ENCODE data around the gene COL6A1.

COL6A1 gene

DNA sequence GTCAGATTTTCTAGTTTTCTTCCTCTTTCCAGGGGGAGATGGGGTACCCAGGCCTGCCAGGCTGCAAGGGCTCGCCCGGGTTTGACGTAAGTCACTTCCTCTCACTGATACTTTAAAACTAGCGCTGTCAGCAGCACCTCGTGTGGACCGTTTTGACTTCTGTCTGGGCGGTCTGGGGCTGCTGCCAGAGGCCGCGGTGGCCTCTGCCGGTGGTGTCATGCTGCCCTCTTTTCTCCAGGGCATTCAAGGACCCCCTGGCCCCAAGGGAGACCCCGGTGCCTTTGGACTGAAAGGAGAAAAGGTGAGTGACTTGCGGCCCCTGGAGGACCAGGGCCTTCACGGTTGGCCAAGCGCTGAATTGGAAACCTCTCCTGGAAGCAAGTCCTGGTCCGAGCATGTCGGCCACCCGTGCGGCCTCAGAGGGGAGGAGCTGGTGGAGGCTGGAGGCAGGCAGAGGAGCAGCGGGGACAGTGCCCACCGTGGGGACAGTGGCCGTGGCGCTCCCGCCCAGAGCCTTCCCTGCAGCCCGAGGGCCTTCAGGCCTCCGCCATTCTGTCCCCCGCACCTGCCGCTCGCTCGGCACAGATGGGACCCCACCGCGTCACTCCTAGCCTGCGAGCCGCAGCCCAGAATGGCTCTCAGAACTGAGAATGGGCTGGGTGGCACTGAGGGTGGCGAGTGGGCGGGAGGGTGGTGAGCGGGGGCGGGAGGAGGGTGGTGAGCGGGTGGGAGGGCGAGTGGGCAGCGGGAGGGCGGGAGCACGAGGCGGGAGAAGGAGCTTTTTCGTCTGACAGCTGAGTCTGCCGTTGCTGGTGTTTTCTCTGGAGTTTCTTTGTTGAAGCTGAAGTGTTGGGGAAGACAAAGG lies 9.4 kb downstream of the COL6A1 start:
- Histone ChIP-seq H3K27ac (no peak overlapping the region), H3K36me3 (ENCODE audit: control insufficient read depth, insufficient read depth, low read length) (no peaks in the 10 kb centered on the region), H3K9me3 (ENCODE audit: control insufficient read depth, low read length) (no peaks in the 10 kb centered on the region)

DNA sequence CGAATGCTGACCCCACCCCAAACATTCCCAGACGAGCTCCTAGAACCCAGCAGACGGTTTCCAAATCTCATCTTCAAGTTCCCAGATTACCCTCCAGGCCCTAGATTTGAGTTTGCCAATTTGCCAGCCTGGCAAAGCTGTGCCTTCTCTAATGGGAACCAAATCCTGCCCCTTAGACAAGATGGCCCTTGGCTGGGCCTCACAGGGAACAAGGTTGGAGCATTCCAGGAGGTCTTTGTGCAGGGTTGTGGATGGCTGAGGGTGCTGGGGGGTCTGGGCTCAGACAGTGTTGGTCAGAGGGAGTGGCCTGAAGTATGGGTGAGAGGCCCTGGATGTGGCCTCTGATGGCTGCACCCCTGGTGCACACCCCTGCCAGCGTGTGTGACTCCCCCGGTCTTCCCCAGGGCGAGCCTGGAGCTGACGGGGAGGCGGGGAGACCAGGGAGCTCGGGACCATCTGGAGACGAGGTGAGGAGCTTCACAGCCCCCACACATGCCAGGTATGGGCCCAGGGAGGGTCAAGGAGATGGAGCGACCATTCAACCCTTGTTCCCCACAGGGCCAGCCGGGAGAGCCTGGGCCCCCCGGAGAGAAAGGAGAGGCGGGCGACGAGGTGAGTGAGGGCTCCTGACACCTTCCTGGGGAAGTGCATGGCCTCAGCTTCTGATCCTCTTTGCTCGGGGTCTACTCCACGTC lies 10.2 kb downstream of the COL6A1 start:
- Histone ChIP-seq H3K36me3 (ENCODE audit: control insufficient read depth, insufficient read depth, low read length) (no peaks in the 10 kb centered on the region), H3K4me1 (no peaks in the 10 kb centered on the region), H3K9me3 (ENCODE audit: control insufficient read depth, low read length) (no peaks in the 10 kb centered on the region), H3K79me2 (no peaks in the 10 kb centered on the region), H3K27me3 (ENCODE audit: control insufficient read depth, insufficient read depth, low read length) (no peaks in the 10 kb centered on the region), H3K27ac (no peak overlapping the region), H3K4me3 (ENCODE audit: low read depth, low read length) (no peak overlapping the region), H3K4me2 (ENCODE audit: low read length) (no peak overlapping the region), H3K9ac (no peak overlapping the region), H2AFZ (no peak overlapping the region)
- TF ChIP-seq, protein P1, sequence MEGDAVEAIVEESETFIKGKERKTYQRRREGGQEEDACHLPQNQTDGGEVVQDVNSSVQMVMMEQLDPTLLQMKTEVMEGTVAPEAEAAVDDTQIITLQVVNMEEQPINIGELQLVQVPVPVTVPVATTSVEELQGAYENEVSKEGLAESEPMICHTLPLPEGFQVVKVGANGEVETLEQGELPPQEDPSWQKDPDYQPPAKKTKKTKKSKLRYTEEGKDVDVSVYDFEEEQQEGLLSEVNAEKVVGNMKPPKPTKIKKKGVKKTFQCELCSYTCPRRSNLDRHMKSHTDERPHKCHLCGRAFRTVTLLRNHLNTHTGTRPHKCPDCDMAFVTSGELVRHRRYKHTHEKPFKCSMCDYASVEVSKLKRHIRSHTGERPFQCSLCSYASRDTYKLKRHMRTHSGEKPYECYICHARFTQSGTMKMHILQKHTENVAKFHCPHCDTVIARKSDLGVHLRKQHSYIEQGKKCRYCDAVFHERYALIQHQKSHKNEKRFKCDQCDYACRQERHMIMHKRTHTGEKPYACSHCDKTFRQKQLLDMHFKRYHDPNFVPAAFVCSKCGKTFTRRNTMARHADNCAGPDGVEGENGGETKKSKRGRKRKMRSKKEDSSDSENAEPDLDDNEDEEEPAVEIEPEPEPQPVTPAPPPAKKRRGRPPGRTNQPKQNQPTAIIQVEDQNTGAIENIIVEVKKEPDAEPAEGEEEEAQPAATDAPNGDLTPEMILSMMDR (IDR thresholded peaks at IDR 0.05), result no peak

More for the DNA sequence above, 9.4 kb downstream of the COL6A1 start:
- no peaks in the 10 kb centered on the region for H3K27me3 ChIP-seq (ENCODE audit: control insufficient read depth, insufficient read depth, low read length)
- no peak overlapping the region for H3K4me3 ChIP-seq (ENCODE audit: low read depth, low read length)
- no peak overlapping the region for H2AFZ ChIP-seq
- TF ChIP-seq, protein P1 (IDR thresholded peaks at IDR 0.05), result no peak
- no peak overlapping the region for H3K4me2 ChIP-seq (ENCODE audit: low read length)
- no peak overlapping the region for H3K9ac ChIP-seq
- no peaks in the 10 kb centered on the region for H3K4me1 ChIP-seq
- H3K79me2 ChIP-seq, result no peaks in the 10 kb centered on the region

DNA sequence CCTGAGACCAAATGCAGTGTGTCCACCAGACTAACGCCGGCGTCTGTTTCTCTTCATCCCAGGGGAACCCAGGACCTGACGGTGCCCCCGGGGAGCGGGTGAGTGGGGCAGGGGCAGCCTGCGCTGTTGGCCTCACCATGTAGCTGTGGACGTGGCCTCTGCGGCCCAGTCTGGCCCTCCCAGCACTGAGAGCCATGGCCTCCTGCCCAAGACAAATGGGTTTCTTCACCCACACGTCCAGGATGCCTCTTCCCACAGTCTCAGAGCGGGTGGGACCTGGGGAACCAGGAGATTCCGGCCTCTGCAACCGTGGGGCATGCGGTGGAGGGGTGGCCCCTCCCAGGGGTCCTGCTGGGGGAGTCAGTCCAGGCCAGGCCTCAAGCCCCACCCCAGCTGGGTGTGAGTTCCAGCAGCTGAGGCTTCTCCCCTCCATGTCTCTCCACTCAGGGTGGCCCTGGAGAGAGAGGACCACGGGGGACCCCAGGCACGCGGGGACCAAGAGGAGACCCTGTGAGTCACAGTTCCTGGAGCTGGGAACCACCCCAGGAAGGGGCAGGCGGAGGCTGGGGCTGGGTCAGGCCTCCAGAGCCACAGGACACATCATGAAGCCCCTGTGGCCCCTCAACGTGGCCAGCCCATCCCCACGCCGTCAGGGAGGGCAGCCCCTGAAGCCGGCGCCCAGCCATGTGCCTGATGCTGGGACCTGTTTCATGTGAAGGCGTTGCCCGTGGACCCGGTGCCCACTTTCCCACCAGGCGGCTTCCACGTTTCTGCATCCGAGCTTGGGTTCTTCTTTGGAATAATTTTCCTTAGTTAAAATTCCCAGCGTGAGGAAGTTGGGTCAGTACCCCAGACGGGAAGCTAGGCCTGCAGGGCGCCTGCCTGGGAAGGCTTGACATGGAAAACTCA lies 11.0 kb downstream of the COL6A1 start:
- H3K27me3 ChIP-seq (ENCODE audit: control insufficient read depth, insufficient read depth, low read length), result no peaks in the 10 kb centered on the region
- no peak overlapping the region for H2AFZ ChIP-seq
- no peak overlapping the region for H3K4me2 ChIP-seq (ENCODE audit: low read length)
- no peaks in the 10 kb centered on the region for H3K4me1 ChIP-seq
- no peak overlapping the region for H3K27ac ChIP-seq
- H3K79me2 ChIP-seq, result no peaks in the 10 kb centered on the region
- no peaks in the 10 kb centered on the region for H3K9me3 ChIP-seq (ENCODE audit: control insufficient read depth, low read length)
- TF ChIP-seq, protein P1 (IDR thresholded peaks at IDR 0.05), result no peak
- no peak overlapping the region for H3K9ac ChIP-seq
- H3K36me3 ChIP-seq (ENCODE audit: control insufficient read depth, insufficient read depth, low read length), result no peaks in the 10 kb centered on the region
- H3K4me3 ChIP-seq (ENCODE audit: low read depth, low read length), result no peak overlapping the region

DNA sequence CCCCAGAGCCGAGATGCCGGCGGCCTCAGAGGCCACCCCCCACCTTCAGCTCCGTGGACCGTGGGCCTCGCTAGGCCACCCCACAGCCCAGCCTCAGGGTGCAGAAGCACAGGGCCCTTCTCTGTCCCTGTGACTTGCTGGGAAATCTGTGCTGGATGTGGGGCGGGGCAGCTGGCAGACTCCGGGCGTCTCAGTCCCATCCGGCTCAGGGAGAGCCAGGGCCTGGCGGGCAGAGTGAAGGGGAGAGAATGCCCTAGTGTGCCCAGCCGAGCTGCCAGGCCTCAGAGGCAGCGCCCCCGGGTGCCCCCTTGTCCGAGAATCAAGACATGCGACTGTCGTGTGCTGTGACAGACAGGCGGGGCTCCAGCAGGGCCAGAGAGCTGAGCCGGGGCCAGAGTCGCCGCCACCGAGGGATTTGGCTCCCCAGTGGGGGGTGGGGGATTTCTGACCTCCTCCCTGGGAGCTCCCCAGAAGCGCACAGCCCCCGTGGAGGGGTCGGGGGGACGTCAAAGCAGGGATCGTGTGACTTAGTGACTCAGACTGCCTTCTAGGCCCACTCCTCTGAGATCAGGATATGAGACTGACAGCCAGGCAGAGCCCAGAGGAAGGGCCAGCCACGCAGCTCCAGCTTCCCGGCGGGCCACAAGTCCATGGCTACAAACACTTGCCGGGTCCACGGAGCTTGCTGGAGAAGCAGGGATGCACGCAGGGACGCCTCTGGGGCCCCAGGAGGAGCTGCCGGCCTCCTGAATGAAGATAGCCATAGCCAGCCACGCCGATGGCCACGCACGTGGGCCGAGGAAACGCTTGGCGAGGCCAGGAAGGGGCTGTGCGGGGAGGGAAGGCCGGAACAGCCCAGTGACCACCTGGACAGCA lies 11.9 kb downstream of the COL6A1 start:
- Histone ChIP-seq H3K36me3 (ENCODE audit: control insufficient read depth, insufficient read depth, low read length) (no peaks in the 10 kb centered on the region), H3K79me2 (no peaks in the 10 kb centered on the region), H3K9ac (no peak overlapping the region)

More for the DNA sequence above, 11.9 kb downstream of the COL6A1 start:
- Histone ChIP-seq H3K4me2 (ENCODE audit: low read length) (no peak overlapping the region), H3K4me1 (no peaks in the 10 kb centered on the region), H3K9me3 (ENCODE audit: control insufficient read depth, low read length) (no peaks in the 10 kb centered on the region), H3K4me3 (ENCODE audit: low read depth, low read length) (no peak overlapping the region), H2AFZ (no peak overlapping the region), H3K27me3 (ENCODE audit: control insufficient read depth, insufficient read depth, low read length) (no peaks in the 10 kb centered on the region), H3K27ac (no peak overlapping the region)
- TF ChIP-seq, protein P1 (IDR thresholded peaks at IDR 0.05), result no peak
